H1 (cell line): Measurements from ENCODE around the gene CABLES2. TPM values are rescaled to one million over a fixed set of nuclear protein-coding genes. Genes with fewer than 3 reads are reported as not detected.

ENCODE experiments used
- CTCF ChIA-PET: fragments of 300-600 bp; sonication (Branson Sonifier 250); formaldehyde crosslinking; loops from one replicate; lab custom pipeline; 2021; ENCODE audit not compliant: partially characterized antibody; lab: Charles Lee
- POLR2A ChIA-PET: fragments of 300-600 bp; sonication (Branson Sonifier 250); formaldehyde crosslinking; loops from one replicate; lab custom pipeline; 2021; ENCODE audit warnings: inconsistent platforms; ENCODE audit not compliant: partially characterized antibody; lab: Charles Lee
- DNase-seq, 2 experiments: peaks; one replicate each; pipeline versions ENCODE4 v3.0.0 to v3.0.0-alpha.2; 2010 to 2022; ENCODE audit warnings: low spot score in 2 of 2, low read depth in 1 of 2, mixed read lengths in 1 of 2
- FAIRE-seq: peaks from 2 replicates; lab custom pipeline; 2011; peaks lifted over from hg19 to GRCh38; lab: Jason Lieb, UNC
- H2AFZ ChIP-seq: 2 replicates; pipeline ENCODE4 v1.8.1; 2012; ENCODE audit warnings: low read length, inconsistent platforms
- H2AK5ac ChIP-seq: 2 replicates; pipeline ENCODE4 v1.6.1; 2013; ENCODE audit warnings: low read depth, low read length
- H2BK120ac ChIP-seq: replicated peaks from 2 replicates; pipeline ENCODE3; 2013; ENCODE audit warnings: low read depth, low read length, inconsistent platforms
- H2BK12ac ChIP-seq: 2 replicates; pipeline ENCODE4 v1.6.1; 2013; ENCODE audit warnings: low read depth, low read length
- H2BK15ac ChIP-seq: 2 replicates; pipeline ENCODE4 v1.6.1; 2013; ENCODE audit warnings: low read length
- H2BK20ac ChIP-seq: 2 replicates; pipeline ENCODE4 v1.6.1; 2013; ENCODE audit warnings: low read length
- H2BK5ac ChIP-seq: 2 replicates; pipeline ENCODE4 v1.6.1; 2013; ENCODE audit warnings: low read depth, low read length
- H3K14ac ChIP-seq: 2 replicates; pipeline ENCODE4 v1.6.1; 2013; ENCODE audit warnings: inconsistent platforms; ENCODE audit not compliant: insufficient read length
- H3K18ac ChIP-seq: 2 replicates; pipeline ENCODE4 v1.6.1; 2013; ENCODE audit warnings: low read length; ENCODE audit errors: extremely low read depth
- H3K23ac ChIP-seq: 2 replicates; pipeline ENCODE4 v1.6.1; 2013; ENCODE audit warnings: inconsistent platforms; ENCODE audit not compliant: insufficient read length
- H3K23me2 ChIP-seq: 2 replicates; pipeline ENCODE4 v1.6.1; 2013; ENCODE audit warnings: low read depth, low read length
- H3K27ac ChIP-seq: 2 replicates; pipeline ENCODE4 v1.6.1; 2011; ENCODE audit warnings: low read depth, low read length, inconsistent platforms
- H3K27me3 ChIP-seq, 4 experiments: replicated peaks in 1 of 4; 1 replicate in 1 of 4; 2 replicates in 3 of 4; pipeline versions ENCODE4 v1.6.1 to v1.8.1; 2011 to 2013; ENCODE audit warnings: low read length in 3 of 4, mild to moderate bottlenecking in 3 of 4, inconsistent platforms in 2 of 4, mixed read lengths in 2 of 4, moderate library complexity in 1 of 4; ENCODE audit not compliant: control insufficient read depth in 3 of 4, insufficient read depth in 3 of 4; ENCODE audit errors: extremely low read depth in 1 of 4
- H3K36me3 ChIP-seq, 4 experiments: 2 replicates each; pipeline versions ENCODE4 v1.6.1 to v1.8.1; 2011 to 2013; ENCODE audit warnings: mild to moderate bottlenecking in 4 of 4, low read length in 3 of 4, moderate library complexity in 2 of 4, control low read depth in 1 of 4, inconsistent platforms in 1 of 4; ENCODE audit not compliant: insufficient read depth in 4 of 4, control insufficient read depth in 2 of 4
- H3K4ac ChIP-seq: replicated peaks from 2 replicates; pipeline ENCODE3; 2013; ENCODE audit warnings: low read length, low read depth, mixed read lengths, inconsistent platforms; ENCODE audit not compliant: insufficient read length
- H3K4me1 ChIP-seq, 4 experiments: replicated peaks in 1 of 4; 1 replicate in 1 of 4; 2 replicates in 3 of 4; pipeline versions ENCODE4 v1.6.1 to v1.8.1; 2011 to 2013; ENCODE audit warnings: low read length in 3 of 4, inconsistent platforms in 2 of 4, mixed read lengths in 1 of 4; ENCODE audit not compliant: insufficient read depth in 4 of 4, control insufficient read depth in 3 of 4
- H3K4me2 ChIP-seq, 2 experiments: 2 replicates each; pipeline versions ENCODE4 v1.6.1 to v1.8.1; 2011 to 2013; ENCODE audit warnings: low read depth in 2 of 2, low read length in 2 of 2, control low read depth in 1 of 2, inconsistent platforms in 1 of 2, mild to moderate bottlenecking in 1 of 2; ENCODE audit not compliant: insufficient read depth in 1 of 2
- H3K4me3 ChIP-seq, 4 experiments: fragments of 200-600, 300-600 bp in 1 of 4; sonication (generic), shearing (Covaris generic), sonication (Bioruptor Twin) in 1 of 4; 2 replicates each; pipeline versions ENCODE4 v1.5.1 to v1.8.1; 2011 to 2016; ENCODE audit warnings: low read length in 4 of 4, low read depth in 3 of 4, control low read depth in 2 of 4, inconsistent platforms in 2 of 4, mild to moderate bottlenecking in 2 of 4, mixed read lengths in 1 of 4, moderate library complexity in 1 of 4; ENCODE audit not compliant: insufficient read depth in 2 of 4; ENCODE audit errors: extremely low read depth in 1 of 4
- H3K56ac ChIP-seq: replicated peaks from 2 replicates; pipeline ENCODE3; 2013; ENCODE audit warnings: low read depth, mild to moderate bottlenecking, mixed read lengths, low read length, inconsistent platforms; ENCODE audit not compliant: insufficient read length
- H3K79me1 ChIP-seq: 2 replicates; pipeline ENCODE4 v1.6.1; 2013; ENCODE audit warnings: low read depth, low read length, control low read depth
- H3K79me2 ChIP-seq, 2 experiments: 2 replicates each; pipeline versions ENCODE4 v1.6.1 to v1.8.1; 2012 to 2013; ENCODE audit warnings: low read length in 2 of 2, mild to moderate bottlenecking in 2 of 2, inconsistent platforms in 1 of 2; ENCODE audit not compliant: insufficient read depth in 2 of 2, control insufficient read depth in 1 of 2
- H3K9ac ChIP-seq, 4 experiments: replicated peaks in 1 of 4; 1 replicate in 1 of 4; 2 replicates in 3 of 4; pipeline versions ENCODE4 v1.6.1 to v1.8.1; 2011 to 2013; ENCODE audit warnings: low read depth in 3 of 4, low read length in 3 of 4, control low read depth in 2 of 4, mild to moderate bottlenecking in 2 of 4, moderate library complexity in 2 of 4, inconsistent platforms in 1 of 4; ENCODE audit errors: extremely low read depth in 1 of 4
- H3K9me3 ChIP-seq, 2 experiments: 2 replicates each; pipeline versions ENCODE4 v1.6.1 to v1.8.1; 2012 to 2013; ENCODE audit warnings: mild to moderate bottlenecking in 2 of 2, moderate library complexity in 2 of 2, control low read depth in 1 of 2, inconsistent platforms in 1 of 2, low read depth in 1 of 2, low read length in 1 of 2, mixed read lengths in 1 of 2; ENCODE audit not compliant: insufficient read depth in 2 of 2
- H4K20me1 ChIP-seq, 2 experiments: replicated peaks in 1 of 2; 2 replicates each; pipeline versions ENCODE3 to v1.8.1; 2011 to 2013; ENCODE audit warnings: inconsistent platforms in 2 of 2, low read length in 2 of 2, mild to moderate bottlenecking in 1 of 2; ENCODE audit not compliant: insufficient read depth in 2 of 2, control insufficient read depth in 1 of 2
- H4K5ac ChIP-seq: 2 replicates; pipeline ENCODE4 v1.6.1; 2013; ENCODE audit warnings: low read length, low read depth, mixed read lengths, inconsistent platforms; ENCODE audit not compliant: insufficient read length
- H4K8ac ChIP-seq: 2 replicates; pipeline ENCODE4 v1.8.0; 2013; ENCODE audit warnings: mild to moderate bottlenecking, moderate library complexity, low read length, inconsistent platforms; ENCODE audit not compliant: insufficient read depth; ENCODE audit errors: extremely low read depth
- H4K91ac ChIP-seq: replicated peaks from 2 replicates; pipeline ENCODE3; 2013; ENCODE audit warnings: low read length, mixed read lengths, inconsistent platforms; ENCODE audit not compliant: insufficient read length
- ASH2L ChIP-seq: fragments of 200-600, 300-600 bp; sonication (generic); IDR thresholded peaks from one replicate; pipeline ENCODE4 v1.7.1; 2017; ENCODE audit warnings: low read length
- BACH1 ChIP-seq: IDR thresholded peaks from 2 replicates; pipeline ENCODE4 v1.6.1; 2012; ENCODE audit warnings: low read length, improper control_type of control experiment
- CTCF ChIP-seq, 3 experiments: IDR thresholded peaks; 1 replicate in 2 of 3; 2 replicates in 1 of 3; pipeline versions ENCODE4 v1.5.1 to v1.6.1; 2011; ENCODE audit warnings: low read length in 3 of 3, mild to moderate bottlenecking in 3 of 3, inconsistent platforms in 2 of 3, low read depth in 1 of 3, moderate library complexity in 1 of 3; ENCODE audit not compliant: insufficient read depth in 1 of 3; ENCODE audit errors: control extremely low read depth in 1 of 3
- EGR1 ChIP-seq: IDR thresholded peaks from 2 replicates; pipeline ENCODE4 v1.6.1; 2011; ENCODE audit warnings: low read depth, low read length, borderline replicate concordance
- EZH2 ChIP-seq: fragments of 200-600 bp; sonication (generic); IDR thresholded peaks from 2 replicates; pipeline ENCODE4 v1.7.1; 2012; ENCODE audit warnings: low read depth, mild to moderate bottlenecking, moderate library complexity, low read length, inconsistent platforms; ENCODE audit not compliant: severe bottlenecking
- SP2 ChIP-seq: IDR thresholded peaks from 2 replicates; pipeline ENCODE4 v1.6.1; 2012; ENCODE audit warnings: mild to moderate bottlenecking, low read length, inconsistent platforms
- WGBS, 2 experiments: shearing (Covaris generic) in 1 of 2; methylation state at CpG; one replicate each; pipeline versions ENCODE4 v1.1.6 to v1.1.7; 2013 to 2015; ENCODE audit warnings: low lambda C conversion rate in 2 of 2, mixed read lengths in 2 of 2, inconsistent platforms in 1 of 2, low coverage in 1 of 2, missing lambda C conversion rate in 1 of 2; ENCODE audit not compliant: insufficient replicate concordance in 2 of 2, insufficient coverage in 1 of 2, insufficient read length in 1 of 2; ENCODE audit errors: extremely low coverage in 1 of 2, missing lambda C conversion rate in 1 of 2; 5-methylcytosine and 5-hydroxymethylcytosine counted together
- polyA plus RNA-seq, 7 experiments: library from polyadenylated mRNA; depleted of rRNA in 3 of 7; stranded (reverse) in 5 of 7; unstranded in 2 of 7; fragments of >200 nt in 5 of 7; fragments of 200-250 nt in 2 of 7; gene quantifications; 1 replicate in 5 of 7; 2 replicates in 1 of 7; 4 replicates in 1 of 7; pipeline versions ENCODE4 v1.2.1 to v1.2.3, GENCODE V29; 2011 to 2013; ENCODE audit warnings: missing spikeins in 2 of 7, mixed read lengths in 2 of 7
- total RNA-seq: library from RNA; stranded (reverse); fragmentation: NEBNext Ultra II Directional; extraction: Animal tissue kit (Norgen Biotek cat#: 25700); gene quantifications from 2 replicates; pipeline ENCODE4 v1.2.1, GENCODE V29; 2021
- TF ChIP-seq, protein P1 (sequence below): IDR thresholded peaks from 2 replicates; pipeline ENCODE4 v1.6.1; 2012; ENCODE audit warnings: inconsistent platforms

The CABLES2 gene
- total and polyA plus RNA-seq, 2 of the 8 experiments (the other 6 are each of a cell fraction or from before 2014, with no cell fraction given): 8.0 to 8.8 TPM

GRCh38 chr20:62358171-62359042 lies 48.7 kb downstream of the CABLES2 start:
- H3K14ac ChIP-seq: no peak overlapping the region
- peak overlapping the region; percentile 90; the same call in 1 of the 2 replicates for H2BK20ac ChIP-seq
- peak overlapping the region; percentile 47 for H3K4ac ChIP-seq
- H2BK120ac ChIP-seq: peak overlapping the region; percentile 22
- peaks cover 8 to 70% (median 58%) of the 10 kb centered on the region in 4 experiments for H3K4me1 ChIP-seq
- peak overlapping the region; percentile 71 for H3K18ac ChIP-seq
- H2BK12ac ChIP-seq: peak overlapping the region; percentile 84
- no peak overlapping the region for H3K4me3 ChIP-seq
- peak overlapping the region; percentile 93 for H4K91ac ChIP-seq
- CTCF ChIA-PET: interaction anchor here (0.9 to 3.6 kb wide), 8 partner anchors 10 to 57 kb away, joined by 3 to 30 read pairs (median 4); partner anchors contain the start of gene LAMA5
- H4K8ac ChIP-seq: peak overlapping the region; percentile 82
- H2AFZ ChIP-seq: no peak overlapping the region
- no peaks in the 10 kb centered on the region for H3K9me3 ChIP-seq
- peak overlapping the region; percentile 86; the same call in 1 of the 2 replicates for H2AK5ac ChIP-seq
- peak overlapping the region; percentile 48; the same call in 1 of the 2 replicates for H3K27ac ChIP-seq
- H3K9ac ChIP-seq: no peak overlapping the region
- H2BK15ac ChIP-seq: no peak overlapping the region
- WGBS, 2 experiments: 88% methylated on average over 19 of the region's 24 CpGs; no CpG with 5 or more reads in 1 of the 2 experiments
- H3K23me2 ChIP-seq: peaks cover 2% of the 10 kb centered on the region; the same call in 1 of the 2 replicates
- H3K79me1 ChIP-seq: peaks cover 31% of the 10 kb centered on the region
- no peak for DNase-seq
- peaks cover 0 to 23% of the 10 kb centered on the region in 2 experiments for H4K20me1 ChIP-seq
- no peak overlapping the region for H3K4me2 ChIP-seq
- peak overlapping the region; percentile 76 for H2BK5ac ChIP-seq
- peaks cover 0 to 19% (median 2%) of the 10 kb centered on the region in 4 experiments; a peak in 3 of 8 replicates for H3K36me3 ChIP-seq
- peak overlapping the region; percentile 53 for H3K56ac ChIP-seq
- peaks cover 12 to 78% of the 10 kb centered on the region in 2 experiments; a peak in 3 of 4 replicates for H3K79me2 ChIP-seq
- FAIRE-seq: no peak
- POLR2A ChIA-PET: interaction anchor here (0.9 to 10.4 kb wide), 16 partner anchors 7 to 52 kb away, joined by 3 to 114 read pairs (median 4); partner anchors contain the start of genes CABLES2, LAMA5 and RPS21
- H4K5ac ChIP-seq: no peak overlapping the region
- H3K23ac ChIP-seq: no peak overlapping the region
- H3K27me3 ChIP-seq: no peaks in the 10 kb centered on the region
- no peak for TF ChIP-seq ASH2L
- TF ChIP-seq EGR1: no peak
- TF ChIP-seq BACH1: no peak
- no peak for TF ChIP-seq EZH2
- no peak for TF ChIP-seq CTCF (IDR thresholded peaks at IDR 0.05; ENCODE audit: control extremely low read depth in 1 of 3, insufficient read depth in 1 of 3, low read depth in 1 of 3, low read length in 3 of 3)
- no peak for TF ChIP-seq SP2
- TF ChIP-seq, protein P1, sequence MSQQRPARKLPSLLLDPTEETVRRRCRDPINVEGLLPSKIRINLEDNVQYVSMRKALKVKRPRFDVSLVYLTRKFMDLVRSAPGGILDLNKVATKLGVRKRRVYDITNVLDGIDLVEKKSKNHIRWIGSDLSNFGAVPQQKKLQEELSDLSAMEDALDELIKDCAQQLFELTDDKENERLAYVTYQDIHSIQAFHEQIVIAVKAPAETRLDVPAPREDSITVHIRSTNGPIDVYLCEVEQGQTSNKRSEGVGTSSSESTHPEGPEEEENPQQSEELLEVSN: no peak
